Chondrocyte (in vitro differentiated cells): Measurements from ENCODE around the gene TADA2A. TPM values are rescaled to one million over a fixed set of nuclear protein-coding genes. Genes with fewer than 3 reads are reported as not detected.

Source experiments
- DNase-seq: peaks from one replicate; pipeline ENCODE4 v3.0.0; 2021; ENCODE audit warnings: mixed read lengths, low spot score
- H3K27ac Mint-ChIP-seq: one replicate; pipeline ENCODE4 v1.8.0; 2021; ENCODE audit warnings: mild to moderate bottlenecking, moderate library complexity, mixed read lengths; ENCODE audit not compliant: unreplicated experiment
- H3K27me3 Mint-ChIP-seq: 2 replicates; pipeline ENCODE4 v1.8.0; 2021; ENCODE audit warnings: low read depth, mixed read lengths
- H3K36me3 Mint-ChIP-seq: 2 replicates; pipeline ENCODE4 v1.8.0; 2021; ENCODE audit warnings: low read depth, mixed read lengths
- H3K4me1 Mint-ChIP-seq: 2 replicates; pipeline ENCODE4 v1.8.0; 2021; ENCODE audit warnings: low read depth, mild to moderate bottlenecking, mixed read lengths
- H3K4me3 Mint-ChIP-seq: one replicate; pipeline ENCODE4 v1.8.0; 2021; ENCODE audit warnings: mild to moderate bottlenecking, moderate library complexity, mixed read lengths; ENCODE audit not compliant: unreplicated experiment
- H3K9me3 Mint-ChIP-seq: 2 replicates; pipeline ENCODE4 v1.8.0; 2021; ENCODE audit warnings: low read depth, mixed read lengths
- total RNA-seq: library from RNA; stranded (reverse); gene quantifications from 3 replicates; pipeline ENCODE4 v1.2.1, GENCODE V29; 2021
- TF ChIP-seq, protein P1 (sequence below): fragments of 200-600 bp; sonication (generic); IDR thresholded peaks from 2 replicates; pipeline ENCODE4 v1.5.0; 2021; ENCODE audit warnings: antibody characterized with exemption, mild to moderate bottlenecking, moderate library complexity

TADA2A gene
- total RNA-seq, 1 donor from 2014 or later, result 15.1 TPM

DNA sequence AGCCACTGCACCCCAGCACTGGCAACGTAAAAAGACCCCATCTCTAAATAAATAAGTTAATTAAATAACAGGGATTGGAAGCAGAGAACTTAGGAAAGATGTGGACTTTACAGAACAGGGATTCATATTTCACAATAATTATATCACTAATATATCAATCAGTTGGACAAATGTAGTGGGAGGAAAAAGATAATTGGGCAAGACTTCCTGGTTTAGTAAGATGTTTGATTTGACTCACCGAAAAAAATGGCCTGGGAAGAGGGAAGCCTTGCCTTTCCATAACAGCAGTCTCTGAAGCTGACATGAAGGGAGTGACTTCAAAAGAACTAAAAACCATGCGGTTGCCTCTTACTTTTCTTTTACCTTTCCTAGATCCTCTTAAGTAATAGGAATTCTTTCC lies 46.1 kb upstream of the TADA2A start:
- DNase-seq, result no peak
- H3K36me3 Mint-ChIP-seq, result peaks cover 1% of the 10 kb centered on the region
- no peak overlapping the region for H3K27ac Mint-ChIP-seq
- H3K4me3 Mint-ChIP-seq, result no peak overlapping the region
- H3K27me3 Mint-ChIP-seq, result no peaks in the 10 kb centered on the region
- no peaks in the 10 kb centered on the region for H3K9me3 Mint-ChIP-seq
- TF ChIP-seq, protein P1, sequence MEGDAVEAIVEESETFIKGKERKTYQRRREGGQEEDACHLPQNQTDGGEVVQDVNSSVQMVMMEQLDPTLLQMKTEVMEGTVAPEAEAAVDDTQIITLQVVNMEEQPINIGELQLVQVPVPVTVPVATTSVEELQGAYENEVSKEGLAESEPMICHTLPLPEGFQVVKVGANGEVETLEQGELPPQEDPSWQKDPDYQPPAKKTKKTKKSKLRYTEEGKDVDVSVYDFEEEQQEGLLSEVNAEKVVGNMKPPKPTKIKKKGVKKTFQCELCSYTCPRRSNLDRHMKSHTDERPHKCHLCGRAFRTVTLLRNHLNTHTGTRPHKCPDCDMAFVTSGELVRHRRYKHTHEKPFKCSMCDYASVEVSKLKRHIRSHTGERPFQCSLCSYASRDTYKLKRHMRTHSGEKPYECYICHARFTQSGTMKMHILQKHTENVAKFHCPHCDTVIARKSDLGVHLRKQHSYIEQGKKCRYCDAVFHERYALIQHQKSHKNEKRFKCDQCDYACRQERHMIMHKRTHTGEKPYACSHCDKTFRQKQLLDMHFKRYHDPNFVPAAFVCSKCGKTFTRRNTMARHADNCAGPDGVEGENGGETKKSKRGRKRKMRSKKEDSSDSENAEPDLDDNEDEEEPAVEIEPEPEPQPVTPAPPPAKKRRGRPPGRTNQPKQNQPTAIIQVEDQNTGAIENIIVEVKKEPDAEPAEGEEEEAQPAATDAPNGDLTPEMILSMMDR, result no peak
- H3K4me1 Mint-ChIP-seq, result peaks cover 29% of the 10 kb centered on the region

DNA sequence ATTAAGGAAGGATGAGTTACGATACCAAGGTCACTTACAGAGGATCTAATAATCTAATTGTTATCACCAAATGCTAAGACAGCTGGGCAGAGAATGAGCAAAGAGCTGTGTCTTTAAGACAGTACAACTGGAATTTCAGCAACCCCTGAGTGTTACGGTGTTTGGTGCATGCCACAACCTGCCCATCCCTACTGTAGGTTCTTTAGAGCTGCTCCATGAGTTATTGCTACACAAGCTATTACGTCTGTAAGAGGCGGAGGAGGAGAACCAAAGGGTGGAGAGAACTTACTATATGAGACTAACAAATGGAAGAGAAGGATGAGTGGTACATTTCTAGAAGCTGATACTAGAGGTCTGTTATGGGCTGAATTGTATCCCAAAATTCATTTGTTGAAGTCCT lies 45.1 kb upstream of the TADA2A start:
- Mint-ChIP-seq H3K36me3 (peaks cover 1% of the 10 kb centered on the region), H3K27ac (no peak overlapping the region), H3K4me3 (no peak overlapping the region), H3K9me3 (no peaks in the 10 kb centered on the region), H3K27me3 (no peaks in the 10 kb centered on the region), H3K4me1 (peaks cover 26% of the 10 kb centered on the region)
- no peak for DNase-seq
- TF ChIP-seq, protein P1, result no peak

DNA sequence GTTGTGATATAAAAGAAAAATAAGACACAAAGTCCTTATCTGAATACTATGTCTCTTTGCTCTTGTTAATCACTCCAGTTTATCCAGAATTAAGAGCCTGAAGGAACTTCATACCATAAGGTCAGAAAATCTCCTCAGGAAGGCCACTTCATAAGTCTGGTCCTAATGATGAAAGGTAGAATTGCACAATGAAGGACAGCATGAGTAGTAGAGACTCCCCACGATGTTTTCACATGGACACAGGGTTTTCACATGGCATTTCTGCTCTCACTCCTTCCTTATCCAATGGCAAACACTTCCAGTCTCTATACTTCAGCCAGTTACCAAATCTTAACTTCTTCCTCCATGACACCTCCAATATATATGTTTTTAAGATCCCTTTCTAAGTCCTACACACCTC lies 41.1 kb upstream of the TADA2A start:
- Mint-ChIP-seq H3K4me1 (no peaks in the 10 kb centered on the region), H3K9me3 (no peaks in the 10 kb centered on the region), H3K36me3 (peaks cover 1% of the 10 kb centered on the region), H3K27me3 (no peaks in the 10 kb centered on the region), H3K4me3 (no peak overlapping the region), H3K27ac (no peak overlapping the region)
- TF ChIP-seq, protein P1, result no peak
- DNase-seq, result no peak

DNA sequence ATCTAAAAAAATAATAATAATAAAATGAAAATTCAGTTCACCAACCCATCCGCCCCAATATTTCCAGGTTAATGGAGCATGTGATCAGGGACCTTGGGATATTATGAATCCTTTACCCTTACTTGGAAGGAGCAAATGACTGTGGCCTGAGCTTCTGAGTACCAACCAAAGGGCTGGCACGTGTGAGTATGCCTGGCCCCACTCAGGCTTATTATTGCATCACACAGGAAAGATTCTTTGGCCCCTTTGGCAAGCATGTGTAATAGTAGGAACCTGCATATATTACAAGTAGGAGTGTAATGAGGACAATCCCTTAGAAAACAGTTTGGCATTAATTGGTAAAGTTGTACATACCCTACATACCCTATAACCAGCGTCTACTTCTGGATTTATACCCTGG lies 38.1 kb upstream of the TADA2A start:
- Mint-ChIP-seq H3K9me3 (no peaks in the 10 kb centered on the region), H3K4me3 (no peak overlapping the region), H3K4me1 (peaks cover 4% of the 10 kb centered on the region), H3K36me3 (peaks cover 1% of the 10 kb centered on the region), H3K27ac (no peak overlapping the region), H3K27me3 (no peaks in the 10 kb centered on the region)
- TF ChIP-seq, protein P1, result no peak
- DNase-seq, result no peak

DNA sequence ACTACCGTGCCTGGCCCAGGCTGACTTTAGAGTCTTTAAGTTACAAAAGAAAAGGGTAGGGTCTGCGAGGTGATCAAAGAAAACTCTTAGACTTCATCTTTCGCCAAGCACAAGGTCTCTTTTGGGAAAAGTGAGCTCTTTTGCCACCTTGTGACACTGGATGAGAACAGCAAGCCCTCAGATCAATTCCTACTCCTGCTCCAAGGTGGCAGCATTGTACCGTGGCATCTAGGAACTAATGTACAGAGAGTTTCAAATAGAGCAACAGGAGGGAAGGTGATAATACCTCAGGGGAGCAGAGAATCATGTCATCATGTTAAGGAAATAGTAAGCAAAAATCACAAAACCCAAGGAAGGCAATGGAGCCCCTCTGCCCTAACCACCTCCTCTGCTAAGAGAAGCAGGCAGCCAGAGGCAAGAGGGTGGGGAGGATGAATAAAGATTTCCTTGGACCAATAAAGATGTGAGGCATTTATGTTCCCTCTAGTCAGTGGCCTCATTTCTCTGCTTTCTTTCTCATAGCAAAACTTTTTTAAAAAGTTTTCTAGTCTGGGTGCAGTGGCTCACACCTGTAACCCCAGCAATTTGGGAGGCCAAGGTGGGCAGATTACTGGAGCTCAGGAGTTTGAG lies 33.0 kb upstream of the TADA2A start:
- no peaks in the 10 kb centered on the region for H3K36me3 Mint-ChIP-seq
- H3K9me3 Mint-ChIP-seq, result no peaks in the 10 kb centered on the region
- H3K27ac Mint-ChIP-seq, result no peak overlapping the region
- no peaks in the 10 kb centered on the region for H3K27me3 Mint-ChIP-seq
- DNase-seq, result no peak
- H3K4me3 Mint-ChIP-seq, result no peak overlapping the region
- TF ChIP-seq, protein P1, result peak; percentile 99
- H3K4me1 Mint-ChIP-seq, result peaks cover 5% of the 10 kb centered on the region
